Type B pancreatic cell (in vitro differentiated cells): ENCODE measurements around the gene BEST4. TPM values are rescaled to one million over a fixed set of nuclear protein-coding genes. Genes with fewer than 3 reads are reported as not detected.
"Not testable (repeated sequence)": the region's sequence is repeated elsewhere in the genome, so short reads cannot be mapped to it uniquely, and the experiment has no call there.

ENCODE experiments used
- DNase-seq: peaks from one replicate; pipeline ENCODE4 v3.0.0; 2021; ENCODE audit warnings: mixed read lengths; ENCODE audit not compliant: unreplicated experiment; ENCODE audit errors: extremely low spot score
- H3K27ac Mint-ChIP-seq: 2 replicates; pipeline ENCODE4 v1.8.0; 2021; ENCODE audit warnings: mild to moderate bottlenecking, mixed read lengths
- H3K27me3 Mint-ChIP-seq: 2 replicates; pipeline ENCODE4 v1.8.0; 2021; ENCODE audit warnings: mixed read lengths
- H3K36me3 Mint-ChIP-seq: 2 replicates; pipeline ENCODE4 v1.8.0; 2021; ENCODE audit warnings: mixed read lengths
- H3K4me1 Mint-ChIP-seq: one replicate; pipeline ENCODE4 v1.8.0; 2021; ENCODE audit warnings: mixed read lengths; ENCODE audit not compliant: unreplicated experiment
- H3K4me3 Mint-ChIP-seq: 2 replicates; pipeline ENCODE4 v1.8.0; 2021; ENCODE audit warnings: mild to moderate bottlenecking, mixed read lengths
- H3K9me3 Mint-ChIP-seq: 2 replicates; pipeline ENCODE4 v1.8.0; 2021; ENCODE audit warnings: mixed read lengths
- total RNA-seq: library from RNA; stranded (reverse); gene quantifications from 2 replicates; pipeline ENCODE4 v1.2.1, GENCODE V29; 2021; ENCODE audit warnings: low replicate concordance
- TF ChIP-seq, protein P1 (sequence below): fragments of 200-600 bp; sonication (generic); conservative IDR thresholded peaks from 2 replicates; pipeline ENCODE4 v1.5.0; 2021; ENCODE audit warnings: antibody characterized with exemption, mild to moderate bottlenecking

BEST4 gene
- total RNA-seq, 1 donor from 2014 or later = 0.99 TPM

DNA sequence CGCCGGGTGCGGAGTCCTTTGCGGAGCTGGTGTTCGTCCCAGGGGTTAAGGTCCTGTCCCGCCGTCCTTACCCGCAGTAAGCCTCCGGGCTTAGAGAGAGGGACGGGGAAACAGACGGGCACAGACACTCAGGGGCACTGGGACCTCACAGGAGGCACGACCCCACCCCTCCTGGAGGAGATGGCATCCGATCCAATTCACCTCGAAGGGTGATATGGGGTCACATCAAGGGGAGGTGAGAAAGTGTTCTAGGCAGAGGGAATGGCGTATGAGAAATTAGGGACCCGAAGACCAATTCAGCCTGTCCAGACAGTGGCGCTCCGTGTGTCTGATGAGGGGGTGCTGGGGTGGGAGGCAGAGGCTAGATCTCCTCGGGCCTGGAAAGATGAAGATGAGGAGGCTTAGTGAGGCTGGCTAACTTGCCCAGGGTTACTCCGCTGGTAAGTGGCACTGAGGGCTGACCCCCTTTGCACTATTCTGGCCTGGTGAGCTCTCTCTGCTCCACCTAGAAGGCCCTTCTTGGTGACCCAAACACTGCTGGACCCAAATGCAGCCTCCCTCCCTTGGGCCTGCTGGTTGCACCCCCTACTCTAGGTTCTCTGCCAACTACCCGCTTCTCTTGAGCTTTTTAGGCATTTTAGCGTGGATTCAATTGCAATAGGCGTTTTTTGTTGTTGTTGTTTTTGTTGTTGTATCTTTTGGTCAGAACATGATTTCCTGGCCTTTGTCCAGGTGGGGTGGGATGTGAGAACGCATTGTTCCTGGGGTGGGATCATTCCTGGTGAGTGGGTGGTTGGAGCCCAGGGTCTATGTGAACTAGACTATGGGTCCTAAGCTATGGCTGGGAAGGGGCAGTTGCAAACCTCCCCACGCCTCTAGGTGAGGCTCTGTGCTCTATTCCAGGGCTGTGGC is 32.6 kb upstream of the BEST4 start:
- DNase-seq = no peak
- TF ChIP-seq, protein P1, sequence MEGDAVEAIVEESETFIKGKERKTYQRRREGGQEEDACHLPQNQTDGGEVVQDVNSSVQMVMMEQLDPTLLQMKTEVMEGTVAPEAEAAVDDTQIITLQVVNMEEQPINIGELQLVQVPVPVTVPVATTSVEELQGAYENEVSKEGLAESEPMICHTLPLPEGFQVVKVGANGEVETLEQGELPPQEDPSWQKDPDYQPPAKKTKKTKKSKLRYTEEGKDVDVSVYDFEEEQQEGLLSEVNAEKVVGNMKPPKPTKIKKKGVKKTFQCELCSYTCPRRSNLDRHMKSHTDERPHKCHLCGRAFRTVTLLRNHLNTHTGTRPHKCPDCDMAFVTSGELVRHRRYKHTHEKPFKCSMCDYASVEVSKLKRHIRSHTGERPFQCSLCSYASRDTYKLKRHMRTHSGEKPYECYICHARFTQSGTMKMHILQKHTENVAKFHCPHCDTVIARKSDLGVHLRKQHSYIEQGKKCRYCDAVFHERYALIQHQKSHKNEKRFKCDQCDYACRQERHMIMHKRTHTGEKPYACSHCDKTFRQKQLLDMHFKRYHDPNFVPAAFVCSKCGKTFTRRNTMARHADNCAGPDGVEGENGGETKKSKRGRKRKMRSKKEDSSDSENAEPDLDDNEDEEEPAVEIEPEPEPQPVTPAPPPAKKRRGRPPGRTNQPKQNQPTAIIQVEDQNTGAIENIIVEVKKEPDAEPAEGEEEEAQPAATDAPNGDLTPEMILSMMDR = no peak
- H3K4me1 Mint-ChIP-seq = peaks cover 17% of the 10 kb centered on the region
- peak overlapping the region; percentile 100 for H3K27ac Mint-ChIP-seq
- peaks cover 3% of the 10 kb centered on the region for H3K27me3 Mint-ChIP-seq
- H3K36me3 Mint-ChIP-seq = no peaks in the 10 kb centered on the region
- H3K9me3 Mint-ChIP-seq = no peaks in the 10 kb centered on the region
- peak overlapping the region; percentile 92 for H3K4me3 Mint-ChIP-seq

DNA sequence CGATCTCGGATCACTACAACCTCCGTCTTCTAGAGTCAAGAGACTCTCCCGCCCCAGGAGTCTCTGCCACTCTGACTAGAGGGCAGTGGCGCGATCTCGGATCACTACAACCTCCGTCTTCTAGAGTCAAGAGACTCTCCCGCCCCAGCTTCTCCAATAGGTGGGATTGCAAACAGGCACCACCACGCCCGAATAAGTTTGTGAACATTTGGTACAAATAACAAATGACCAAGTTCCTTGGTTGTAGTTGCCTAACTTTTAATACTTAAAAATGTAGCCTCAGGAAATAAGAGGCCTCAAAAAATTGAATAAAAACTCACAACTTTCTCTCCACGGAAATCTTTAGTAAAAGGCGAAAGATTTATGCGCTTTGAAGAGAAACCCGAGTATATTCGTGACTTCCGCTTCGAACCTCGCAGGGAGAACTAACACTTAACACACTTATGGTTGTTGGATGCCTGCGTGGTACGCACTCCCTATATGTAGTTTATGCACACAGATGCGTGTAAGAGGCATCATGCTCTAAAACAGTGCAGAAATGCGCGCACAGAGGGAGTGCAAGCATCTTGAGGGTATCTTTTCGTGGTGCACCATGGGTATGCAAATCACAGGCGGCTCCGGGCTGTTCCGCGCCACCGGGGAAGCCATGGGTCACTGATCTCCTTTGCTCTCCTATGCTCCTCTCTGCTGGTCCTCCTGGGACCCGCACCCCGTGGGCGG is 31.8 kb upstream of the BEST4 start:
- peaks cover 26% of the 10 kb centered on the region for H3K4me1 Mint-ChIP-seq
- peaks cover 4% of the 10 kb centered on the region for H3K9me3 Mint-ChIP-seq
- DNase-seq = no peak
- TF ChIP-seq, protein P1 = no peak
- peaks cover 6% of the 10 kb centered on the region for H3K36me3 Mint-ChIP-seq
- peaks cover 3% of the 10 kb centered on the region for H3K27me3 Mint-ChIP-seq
- peak overlapping the region; percentile 100 for H3K27ac Mint-ChIP-seq
- H3K4me3 Mint-ChIP-seq = peak overlapping the region; percentile 92

DNA sequence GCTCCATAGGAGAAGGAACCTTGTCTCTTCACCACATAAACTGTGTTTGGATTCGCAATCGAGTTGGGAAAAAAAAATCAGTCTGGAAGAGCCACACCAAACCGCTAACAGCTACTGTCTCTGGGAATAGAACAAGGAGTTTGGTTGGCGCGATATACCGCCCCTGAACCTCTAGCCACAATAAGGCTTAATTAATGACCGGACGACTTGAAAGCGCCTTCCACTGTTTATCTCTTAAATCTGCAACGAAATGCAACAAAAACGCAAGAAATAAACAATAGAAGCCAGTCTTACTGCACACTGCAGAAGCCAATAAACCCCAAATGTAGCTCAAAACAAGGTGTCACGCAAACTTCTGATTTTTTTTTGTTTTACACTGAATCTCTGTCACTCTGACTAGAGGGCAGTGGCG is 31.2 kb upstream of the BEST4 start:
- Mint-ChIP-seq H3K27me3 (peaks cover 3% of the 10 kb centered on the region), H3K36me3 (peaks cover 7% of the 10 kb centered on the region), H3K9me3 (peaks cover 5% of the 10 kb centered on the region), H3K27ac (peak overlapping the region; percentile 100), H3K4me1 (peaks cover 27% of the 10 kb centered on the region), H3K4me3 (peak overlapping the region; percentile 92)
- TF ChIP-seq, protein P1 = no peak
- no peak for DNase-seq

DNA sequence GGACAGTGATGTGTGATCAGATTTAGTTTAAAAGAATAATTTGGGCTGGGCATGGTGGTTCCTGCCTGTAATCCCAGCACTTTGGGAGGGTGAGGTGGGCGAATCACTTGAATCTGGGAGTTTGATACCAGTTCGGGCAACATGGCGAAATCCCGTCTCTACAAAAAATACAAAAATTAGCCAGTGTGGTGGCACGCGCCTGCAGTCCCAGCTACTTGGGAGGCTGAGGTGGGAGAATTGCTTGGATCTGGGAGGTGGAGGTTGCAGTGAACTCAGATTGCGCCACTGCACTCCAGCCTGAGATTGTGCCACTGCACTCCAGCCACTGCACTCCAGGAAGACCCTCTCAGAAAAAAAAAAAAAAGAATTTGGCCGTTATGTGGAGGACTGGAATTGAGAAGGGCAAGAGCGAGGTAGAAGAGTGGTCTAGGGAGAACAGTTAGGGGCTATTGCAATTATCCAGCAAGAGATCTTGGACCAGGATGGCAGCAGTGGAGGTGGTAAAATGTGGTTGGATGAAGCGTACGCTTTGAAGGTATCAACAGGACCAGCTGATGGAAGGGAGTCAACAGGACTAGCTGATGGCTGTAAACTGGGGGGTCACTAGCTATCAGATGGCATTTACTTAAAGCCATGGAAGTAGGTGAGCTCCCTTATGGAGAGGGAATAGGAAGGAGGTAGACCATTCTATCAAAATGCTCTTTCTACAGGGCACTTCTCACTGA is 30.0 kb upstream of the BEST4 start:
- DNase-seq = no peak
- peak overlapping the region; percentile 71 for H3K4me3 Mint-ChIP-seq
- TF ChIP-seq, protein P1 = no peak
- peak overlapping the region; percentile 49 for H3K27ac Mint-ChIP-seq
- H3K9me3 Mint-ChIP-seq = peaks cover 5% of the 10 kb centered on the region
- peaks cover 7% of the 10 kb centered on the region for H3K36me3 Mint-ChIP-seq
- H3K4me1 Mint-ChIP-seq = peaks cover 27% of the 10 kb centered on the region
- peaks cover 3% of the 10 kb centered on the region for H3K27me3 Mint-ChIP-seq

DNA sequence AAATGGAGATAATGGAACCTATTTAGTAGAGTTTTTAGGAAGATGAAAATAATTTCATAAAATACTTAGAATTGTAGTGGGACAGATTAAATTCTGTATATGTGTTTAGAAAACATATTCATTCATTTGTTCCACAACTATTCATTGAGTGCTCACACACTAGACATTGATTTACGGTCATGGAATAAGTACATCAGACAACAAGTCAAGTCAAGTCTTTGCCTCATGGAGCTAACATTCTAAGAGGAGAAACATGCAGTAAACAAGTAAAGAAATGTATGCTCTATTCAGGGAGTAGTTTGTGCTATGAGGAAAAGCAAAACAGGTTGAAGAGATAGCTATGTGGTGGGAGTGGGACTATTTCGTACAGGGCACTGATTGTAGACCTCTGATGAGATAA is 29.3 kb upstream of the BEST4 start:
- peak overlapping the region; percentile 49 for H3K27ac Mint-ChIP-seq
- H3K4me1 Mint-ChIP-seq = peaks cover 28% of the 10 kb centered on the region
- peak overlapping the region; percentile 39 for H3K4me3 Mint-ChIP-seq
- no peak for DNase-seq
- peaks cover 7% of the 10 kb centered on the region for H3K36me3 Mint-ChIP-seq
- peaks cover 5% of the 10 kb centered on the region for H3K9me3 Mint-ChIP-seq
- peaks cover 3% of the 10 kb centered on the region for H3K27me3 Mint-ChIP-seq
- TF ChIP-seq, protein P1 = no peak

DNA sequence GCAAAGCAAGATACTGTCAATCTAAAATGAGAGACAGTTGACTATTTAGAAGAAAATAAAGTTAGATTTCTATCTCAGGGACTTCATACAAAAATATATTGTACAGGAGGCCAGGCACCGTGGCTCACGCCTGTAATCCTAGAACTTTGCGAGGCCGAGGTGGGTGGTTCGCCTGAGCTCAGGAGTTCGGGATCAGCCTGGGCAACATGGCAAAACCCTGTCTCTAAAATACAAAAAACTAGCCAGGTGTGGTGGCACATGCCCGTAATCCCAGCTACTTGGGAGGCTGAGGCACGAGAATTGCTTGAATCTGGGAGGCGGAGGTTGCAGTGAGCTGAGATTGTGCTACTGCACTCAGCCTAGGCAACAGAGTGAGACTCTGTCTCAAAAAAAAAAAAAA is 28.0 kb upstream of the BEST4 start:
- DNase-seq, H3K9me3 Mint-ChIP-seq, H3K27ac Mint-ChIP-seq, H3K27me3 Mint-ChIP-seq, H3K36me3 Mint-ChIP-seq: not testable (repeated sequence)
- Mint-ChIP-seq H3K4me1 (peaks cover 41% of the 10 kb centered on the region), H3K4me3 (peak overlapping the region; percentile 78)
